ENCODE data around the gene TINAGL1.

TINAGL1 gene

GRCh38 chr1:31614414-31615005 lies 38.2 kb downstream of the TINAGL1 start:
- peak; percentile 13 for DNase-seq

GRCh38 chr1:31615414-31615813 lies 39.1 kb downstream of the TINAGL1 start:
- DNase-seq: no peak

GRCh38 chr1:31615939-31616338 lies 39.6 kb downstream of the TINAGL1 start:
- peak; percentile 5 for DNase-seq

DNA sequence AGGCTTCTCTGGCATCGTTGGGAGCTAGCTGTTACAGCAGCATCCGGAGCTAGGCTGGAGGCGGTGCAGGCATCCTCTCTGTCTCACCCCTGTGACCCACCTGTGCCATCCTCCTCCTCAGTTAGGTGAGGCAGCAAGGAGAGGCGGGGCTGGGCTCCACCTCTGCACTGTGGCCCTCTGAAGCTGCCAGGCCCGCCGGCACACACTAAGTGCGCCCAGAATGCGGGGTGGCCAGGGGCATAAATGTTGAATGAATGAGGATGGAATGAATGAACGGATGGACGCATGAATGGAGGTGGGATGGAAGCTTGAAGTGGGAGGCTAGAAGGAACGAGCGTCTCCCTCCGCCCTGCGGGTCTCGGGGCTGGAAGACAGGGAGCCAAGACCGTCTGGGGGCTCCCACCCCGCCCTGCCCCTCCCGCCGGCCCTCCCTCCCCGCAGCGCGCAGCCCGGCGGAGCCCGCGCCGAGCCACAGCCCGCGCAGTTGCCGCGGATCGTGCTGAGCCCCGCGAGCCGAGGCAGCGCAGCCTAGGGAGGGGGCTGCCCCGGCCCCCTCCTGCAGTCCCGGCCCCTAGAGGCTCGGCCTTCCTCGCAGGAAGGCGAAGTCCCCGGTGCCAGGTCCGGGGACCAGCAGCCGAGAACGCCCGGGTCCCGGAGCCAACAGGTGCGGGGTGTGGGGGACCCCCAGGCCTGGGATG lies 41.1 kb downstream of the TINAGL1 start, which contains the start of gene HCRTR1:
Gene HCRTR1, plus strand, starts transcription at position 472 of the 698 bp plus-strand sequence. CDS start 1,504 bp downstream, outside the sequence.
- peak; percentile 10 for DNase-seq

DNA sequence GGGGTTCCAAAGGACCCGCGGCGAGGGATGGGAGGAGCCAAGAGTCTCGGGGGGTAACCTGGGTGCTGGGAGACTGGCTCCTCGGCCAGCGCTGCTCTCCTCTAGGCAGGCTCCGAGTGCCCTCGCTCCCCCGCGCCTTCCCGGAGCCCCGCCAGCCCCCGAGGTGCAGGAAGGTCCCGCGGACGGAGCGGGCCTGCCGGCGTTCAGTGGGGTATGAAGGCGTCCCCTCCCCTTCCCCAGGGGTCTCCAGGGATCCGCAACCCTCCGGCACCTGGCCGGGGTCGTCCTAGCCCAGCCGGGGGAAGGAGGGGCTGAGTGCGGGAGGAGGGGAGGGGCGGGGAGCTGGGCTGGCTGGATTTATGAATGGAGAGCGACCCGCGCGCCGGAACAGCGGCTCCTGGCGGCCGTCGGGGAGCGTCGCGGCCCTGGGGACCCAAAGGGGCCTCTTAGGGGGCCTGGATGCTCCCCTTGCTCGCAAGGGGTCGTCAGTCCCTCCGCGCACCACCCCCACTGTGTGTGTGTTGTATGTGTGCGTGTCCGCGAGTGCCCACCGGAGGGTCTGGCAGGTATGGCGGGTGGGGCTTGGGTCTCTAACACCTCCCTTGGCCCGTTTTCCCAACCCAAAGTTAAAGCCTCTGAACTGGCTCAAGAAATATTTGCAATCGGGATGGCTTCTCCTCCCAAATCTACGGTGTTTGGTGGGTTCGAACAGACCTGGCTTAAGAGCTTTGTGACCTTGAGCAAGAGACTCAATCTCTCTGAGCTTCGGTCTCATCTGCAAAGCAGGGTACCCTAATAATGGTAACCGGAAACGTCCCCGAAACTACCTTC lies 41.8 kb downstream of the TINAGL1 start:
- DNase-seq: peak; percentile 84

DNA sequence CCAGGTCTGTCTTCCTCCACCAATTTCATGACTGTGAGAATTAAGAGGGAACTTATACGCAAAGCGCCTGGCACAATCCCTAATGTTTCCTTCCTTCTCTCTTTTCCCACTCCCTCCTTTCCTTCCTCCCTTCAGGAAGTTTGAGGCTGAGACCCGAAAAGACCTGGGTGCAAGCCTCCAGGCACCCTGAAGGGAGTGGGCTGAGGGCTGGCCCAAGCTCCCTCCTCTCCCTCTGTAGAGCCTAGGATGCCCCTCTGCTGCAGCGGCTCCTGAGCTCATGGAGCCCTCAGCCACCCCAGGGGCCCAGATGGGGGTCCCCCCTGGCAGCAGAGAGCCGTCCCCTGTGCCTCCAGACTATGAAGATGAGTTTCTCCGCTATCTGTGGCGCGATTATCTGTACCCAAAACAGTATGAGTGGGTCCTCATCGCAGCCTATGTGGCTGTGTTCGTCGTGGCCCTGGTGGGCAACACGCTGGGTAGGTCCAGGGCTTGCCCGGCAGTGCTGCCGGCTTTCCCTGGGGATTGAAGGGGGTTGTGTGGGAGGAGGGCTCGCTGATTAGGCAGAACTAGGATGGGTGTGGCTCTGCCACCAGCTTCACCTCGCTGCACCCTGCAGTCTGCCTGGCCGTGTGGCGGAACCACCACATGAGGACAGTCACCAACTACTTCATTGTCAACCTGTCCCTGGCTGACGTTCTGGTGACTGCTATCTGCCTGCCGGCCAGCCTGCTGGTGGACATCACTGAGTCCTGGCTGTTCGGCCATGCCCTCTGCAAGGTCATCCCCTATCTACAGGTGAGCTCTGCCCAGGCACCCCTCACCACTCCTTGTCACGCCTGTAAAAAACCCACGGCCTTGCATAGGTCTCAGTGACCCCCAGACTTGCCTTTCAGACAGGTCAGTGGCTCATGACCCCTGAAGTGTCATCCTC lies 42.9 kb downstream of the TINAGL1 start:
- no peak for DNase-seq

DNA sequence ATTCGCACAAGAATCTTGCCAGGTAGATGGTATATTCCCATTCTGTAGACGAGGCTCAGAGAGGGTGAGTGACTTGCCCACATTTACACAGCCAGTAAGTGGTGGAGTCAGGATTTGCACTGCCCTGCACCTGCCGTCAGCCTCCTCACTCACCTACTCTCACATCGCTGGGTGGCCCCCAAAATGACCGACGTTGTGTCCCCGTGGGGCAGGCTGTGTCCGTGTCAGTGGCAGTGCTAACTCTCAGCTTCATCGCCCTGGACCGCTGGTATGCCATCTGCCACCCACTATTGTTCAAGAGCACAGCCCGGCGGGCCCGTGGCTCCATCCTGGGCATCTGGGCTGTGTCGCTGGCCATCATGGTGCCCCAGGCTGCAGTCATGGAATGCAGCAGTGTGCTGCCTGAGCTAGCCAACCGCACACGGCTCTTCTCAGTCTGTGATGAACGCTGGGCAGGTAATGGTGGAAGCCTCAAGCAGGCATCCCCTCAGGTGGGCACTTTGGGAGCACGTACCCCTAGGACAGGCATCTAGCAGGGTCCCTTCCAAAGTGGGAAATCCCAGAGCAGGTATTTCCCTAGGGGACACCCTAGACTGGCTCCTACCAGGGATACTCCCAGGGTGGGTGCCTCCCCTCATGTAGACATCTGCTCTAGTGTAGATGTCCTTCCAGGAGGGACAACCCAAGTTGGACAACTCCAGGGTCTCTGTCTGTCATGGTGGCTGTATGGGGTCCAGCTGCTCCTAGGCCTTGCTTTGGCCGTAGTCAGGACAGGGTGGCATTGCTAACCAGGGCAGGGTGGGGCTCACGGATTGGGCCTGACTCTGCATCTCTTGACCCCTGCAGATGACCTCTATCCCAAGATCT lies 44.5 kb downstream of the TINAGL1 start:
- DNase-seq: no peak

GRCh38 chr1:31621498-31621820 lies 45.1 kb downstream of the TINAGL1 start:
- DNase-seq: no peak

DNA sequence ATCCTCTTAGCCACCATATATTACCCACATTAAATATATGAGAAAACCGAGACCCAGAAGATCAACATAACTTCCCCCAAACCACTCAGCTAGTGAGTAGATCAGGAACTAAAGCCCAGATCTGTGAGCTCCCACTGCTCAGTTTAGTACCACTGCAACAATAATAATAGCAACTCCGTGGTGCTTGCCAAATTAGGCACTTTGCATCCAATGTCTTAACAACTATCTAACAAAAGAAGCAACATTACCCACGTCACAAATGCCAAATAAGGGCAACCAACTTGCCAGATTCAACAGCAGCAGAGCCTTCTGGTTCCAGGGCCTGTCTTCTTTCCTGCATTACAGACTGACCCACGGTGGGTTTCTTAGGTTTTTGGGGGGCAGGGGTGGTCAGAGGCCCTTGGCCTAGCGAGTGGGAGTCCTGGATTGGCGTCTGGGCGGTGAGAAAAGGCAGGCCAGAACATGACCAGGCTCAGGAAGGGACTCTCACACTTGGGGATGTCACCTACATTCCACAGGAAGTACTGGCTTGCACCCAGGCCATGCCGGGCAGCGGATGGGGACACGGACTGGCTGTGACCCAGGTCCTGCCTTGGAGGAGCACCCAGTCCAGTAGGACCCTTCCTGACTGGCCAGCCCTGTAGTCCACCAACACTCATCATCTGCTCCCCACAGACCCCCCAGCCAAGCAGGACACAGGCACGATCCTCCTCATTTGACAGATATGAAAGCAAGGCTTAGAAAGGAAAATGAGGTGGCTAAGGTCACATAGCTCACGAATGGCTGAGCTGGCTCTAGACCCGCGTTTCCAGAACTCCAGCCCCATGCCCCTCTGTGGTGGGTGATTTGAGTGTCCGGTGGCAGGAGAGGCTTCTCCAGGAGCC lies 45.8 kb downstream of the TINAGL1 start:
- no peak for DNase-seq

GRCh38 chr1:31623365-31623764 lies 47.0 kb downstream of the TINAGL1 start:
- no peak for DNase-seq

DNA sequence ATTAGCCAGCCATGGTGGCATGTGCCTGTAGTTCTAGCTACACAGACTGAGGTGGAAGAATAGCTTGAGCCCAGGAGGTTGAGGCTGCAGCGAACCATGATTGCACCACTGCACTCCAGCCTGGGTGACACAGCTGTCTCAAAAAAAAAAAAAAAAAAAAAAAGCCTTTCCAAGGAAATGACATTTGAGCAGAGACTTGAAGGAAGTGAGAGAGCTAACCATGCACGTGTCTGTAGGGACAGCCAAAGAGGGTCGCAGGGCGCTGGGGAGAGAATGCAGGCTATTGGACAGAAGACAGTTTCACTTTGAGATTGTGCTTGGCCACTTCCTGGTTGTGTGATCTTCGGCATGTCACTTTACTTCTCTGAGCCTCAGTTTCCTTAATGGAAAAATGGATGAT lies 48.0 kb downstream of the TINAGL1 start:
- DNase-seq: no peak

GRCh38 chr1:31624731-31625514 lies 48.6 kb downstream of the TINAGL1 start:
- DNase-seq: no peak

DNA sequence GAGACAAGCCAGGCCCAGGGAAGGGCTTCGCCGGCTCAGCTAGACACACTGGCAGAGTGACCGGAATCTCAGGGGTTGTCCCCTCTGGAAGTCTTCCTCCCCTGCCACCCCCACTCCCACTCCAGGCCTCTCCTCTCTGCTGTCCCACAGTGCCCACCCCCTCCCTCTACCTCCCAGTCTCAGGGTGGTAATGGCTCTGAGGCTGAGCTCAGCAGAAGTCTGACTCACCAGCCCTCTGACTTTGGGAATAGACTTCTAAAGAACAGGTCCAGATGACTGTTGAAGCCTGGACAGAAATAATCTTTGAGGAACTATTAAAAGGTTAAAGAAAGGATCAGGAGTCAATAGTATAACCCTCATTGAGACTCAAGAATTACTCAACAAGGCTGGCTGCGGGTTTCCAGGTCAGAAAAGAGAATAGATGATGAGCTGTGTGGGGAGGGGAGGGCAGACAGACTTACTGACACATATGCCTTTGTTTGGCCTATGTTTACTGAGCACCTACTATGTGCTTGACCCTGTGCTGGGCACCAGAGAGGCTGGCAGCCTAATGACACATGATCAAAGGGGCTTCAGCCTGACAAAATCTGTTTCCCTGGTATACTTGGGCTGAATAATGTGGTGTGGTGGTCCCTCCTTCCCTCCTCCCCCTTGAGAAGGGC lies 49.4 kb downstream of the TINAGL1 start:
- no peak for DNase-seq

DNA sequence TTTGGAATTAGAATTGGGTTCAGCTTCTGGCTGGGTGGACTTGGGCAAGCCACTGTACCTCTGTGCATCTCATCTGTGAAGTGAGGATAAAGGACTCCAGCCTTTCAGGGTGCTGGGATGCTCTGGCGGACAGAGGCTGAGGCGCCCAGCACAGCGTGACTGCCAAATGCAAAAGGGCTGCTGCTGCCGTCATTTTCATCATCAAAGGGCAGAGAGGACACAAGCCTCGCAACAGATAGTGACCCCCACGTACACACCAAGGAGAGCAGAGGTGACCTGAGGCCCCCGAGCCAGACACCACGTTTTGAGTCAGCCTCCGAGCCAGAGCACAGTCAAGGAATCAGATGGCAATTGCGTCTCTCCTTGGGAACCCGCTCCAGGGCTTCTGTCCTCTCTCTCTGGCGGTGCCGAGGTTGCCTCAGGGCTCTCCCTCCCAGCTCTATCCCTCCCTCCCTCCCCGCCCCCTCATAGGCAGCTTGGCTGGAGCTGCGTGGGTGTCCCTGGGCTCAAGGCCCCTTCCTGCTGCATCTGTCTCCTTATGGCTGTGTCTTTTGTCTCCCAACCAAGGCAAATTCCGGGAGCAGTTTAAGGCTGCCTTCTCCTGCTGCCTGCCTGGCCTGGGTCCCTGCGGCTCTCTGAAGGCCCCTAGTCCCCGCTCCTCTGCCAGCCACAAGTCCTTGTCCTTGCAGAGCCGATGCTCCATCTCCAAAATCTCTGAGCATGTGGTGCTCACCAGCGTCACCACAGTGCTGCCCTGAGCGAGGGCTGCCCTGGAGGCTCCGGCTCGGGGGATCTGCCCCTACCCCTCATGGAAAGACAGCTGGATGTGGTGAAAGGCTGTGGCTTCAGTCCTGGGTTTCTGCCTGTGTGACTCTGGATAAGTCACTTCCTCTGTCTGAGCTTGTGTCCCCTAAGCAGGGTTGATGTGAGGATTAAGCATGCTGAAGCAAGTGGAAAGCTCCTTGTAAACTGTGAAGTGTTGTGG lies 50.2 kb downstream of the TINAGL1 start:
- no peak for DNase-seq

DNA sequence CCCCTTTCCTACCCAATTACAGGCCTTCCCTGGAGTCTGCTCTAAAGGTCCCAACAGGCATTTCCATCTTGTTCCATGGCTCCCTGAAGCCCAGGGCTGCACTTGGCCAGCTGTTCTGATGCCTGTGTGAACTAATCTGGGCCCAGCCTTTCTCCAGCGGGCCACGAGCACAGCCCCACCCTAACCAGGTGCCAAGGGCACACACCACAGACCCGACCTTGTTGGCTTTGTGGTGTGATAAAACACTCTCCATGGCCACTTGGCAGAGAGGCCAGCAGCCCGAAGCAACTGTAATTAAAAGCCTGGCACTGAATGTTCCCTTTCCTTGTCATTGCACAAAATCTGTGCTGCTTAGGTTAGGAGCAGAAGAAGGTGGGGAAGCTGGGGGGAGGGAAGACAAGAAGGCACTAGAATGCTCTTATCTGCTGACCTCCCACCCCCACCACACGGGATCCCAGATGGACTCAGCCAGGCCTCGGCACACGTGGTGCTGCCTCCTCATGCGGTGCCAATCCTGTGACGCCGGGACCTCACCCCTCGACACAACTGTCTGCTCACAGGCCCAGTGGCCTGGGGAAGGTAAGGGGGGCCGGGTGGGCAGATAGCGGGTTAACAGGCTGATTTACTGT lies 51.1 kb downstream of the TINAGL1 start:
- DNase-seq: no peak

DNA sequence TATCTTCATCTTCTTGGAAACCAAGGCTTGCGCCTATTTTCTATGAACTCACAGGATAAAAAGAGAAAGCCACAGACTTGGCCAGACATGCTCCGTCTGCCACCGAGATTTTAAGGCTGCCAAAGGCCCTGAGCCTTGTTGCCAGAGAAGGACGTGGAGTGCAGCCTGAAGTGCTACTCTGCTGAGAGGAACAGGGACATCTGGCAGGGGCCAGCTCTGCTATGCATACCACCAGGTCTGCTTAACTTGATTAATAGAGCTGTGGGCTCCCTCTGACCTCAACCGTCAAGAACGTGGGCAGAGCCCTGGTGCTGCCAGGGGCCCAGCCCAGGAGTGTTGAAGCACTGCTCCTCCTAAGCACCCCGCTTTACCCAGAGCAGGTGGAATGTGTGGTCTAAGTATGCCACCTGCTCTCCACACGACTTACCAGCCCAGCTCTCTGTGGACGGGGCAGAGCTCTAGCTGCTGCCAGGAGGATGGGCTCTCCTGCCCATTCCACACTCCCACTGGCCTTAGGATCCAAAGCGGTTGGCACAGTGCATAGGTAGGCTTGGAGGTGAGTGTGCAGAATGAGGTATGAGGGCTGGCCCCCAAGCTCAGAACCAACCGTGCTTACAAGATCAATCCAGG lies 51.7 kb downstream of the TINAGL1 start:
- no peak for DNase-seq

All from retina (tissue), 1 donor.